ENCODE measurements around the gene TBX1. TPM values are rescaled to one million over a fixed set of nuclear protein-coding genes. Genes with fewer than 3 reads are reported as not detected.

Gene TBX1
- total RNA-seq (2021): 7.9 to 12.8 TPM (median 9.3 TPM) in 3 replicates
- Bru-seq, nascent RNA: percentile 27 among the genes with signal in this experiment
- long read RNA-seq, experiment 1, transcript TBX1-206 (7 exons, 2,003 nt): major isoform, 19 of 31 reads
- long read RNA-seq, experiment 1, partial matches to known transcripts: 4 of 31 reads
- long read RNA-seq, experiment 1, other reads (novel, unspliced or antisense): 8 of 31 reads
- long read RNA-seq, experiment 2, transcript TBX1-206 (7 exons, 2,003 nt): major isoform, 7 of 10 reads
- long read RNA-seq, experiment 2, partial matches to known transcripts: 2 of 10 reads
- long read RNA-seq, experiment 2, other reads (novel, unspliced or antisense): 1 of 10 reads
- long read RNA-seq, experiment 3: 0 reads

GRCh38 chr22:19760058-19760950 is at the start of gene TBX1:
Gene TBX1 (plus strand): TSS chr22:19760778. CDS start chr22:19760844, 66 bp downstream.
- ChIA-PET CTCF (interaction anchor here (0.7 kb wide), 1 partner anchor 37 kb away, joined by 3 read pairs; the partner anchor contains the start of gene GP1BB), POLR2A (no interaction called here)
- no peaks in the 10 kb centered on the region for H3K36me3 Mint-ChIP-seq
- DNase-seq (ENCODE audit: low spot score): no peak
- no peaks in the 10 kb centered on the region for H3K9me3 Mint-ChIP-seq
- peaks cover 43% of the 10 kb centered on the region for H3K4me1 Mint-ChIP-seq
- peak within 1 kb of the TSS; percentile 70 for H3K4me3 Mint-ChIP-seq
- no peak for TF ChIP-seq ETV6 (CRISPR knock-in tag; IDR thresholded peaks at IDR 0.05)
- TF ChIP-seq, protein P1, sequence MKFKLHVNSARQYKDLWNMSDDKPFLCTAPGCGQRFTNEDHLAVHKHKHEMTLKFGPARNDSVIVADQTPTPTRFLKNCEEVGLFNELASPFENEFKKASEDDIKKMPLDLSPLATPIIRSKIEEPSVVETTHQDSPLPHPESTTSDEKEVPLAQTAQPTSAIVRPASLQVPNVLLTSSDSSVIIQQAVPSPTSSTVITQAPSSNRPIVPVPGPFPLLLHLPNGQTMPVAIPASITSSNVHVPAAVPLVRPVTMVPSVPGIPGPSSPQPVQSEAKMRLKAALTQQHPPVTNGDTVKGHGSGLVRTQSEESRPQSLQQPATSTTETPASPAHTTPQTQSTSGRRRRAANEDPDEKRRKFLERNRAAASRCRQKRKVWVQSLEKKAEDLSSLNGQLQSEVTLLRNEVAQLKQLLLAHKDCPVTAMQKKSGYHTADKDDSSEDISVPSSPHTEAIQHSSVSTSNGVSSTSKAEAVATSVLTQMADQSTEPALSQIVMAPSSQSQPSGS (CRISPR knock-in tag; IDR thresholded peaks at IDR 0.05; ENCODE audit: borderline replicate concordance, low read depth): no peak
- TF ChIP-seq AFF4 (CRISPR knock-in tag; IDR thresholded peaks at IDR 0.05; ENCODE audit: borderline replicate concordance): no peak
- TF ChIP-seq FOXP1 (CRISPR knock-in tag; IDR thresholded peaks at IDR 0.05; ENCODE audit: borderline replicate concordance): no peak
- TF ChIP-seq ZNF671 (CRISPR knock-in tag; IDR thresholded peaks at IDR 0.05): no peak
- no peak for TF ChIP-seq SMAD4 (CRISPR knock-in tag; IDR thresholded peaks at IDR 0.05)
- no peak for TF ChIP-seq MYBL2 (CRISPR knock-in tag; IDR thresholded peaks at IDR 0.05)
- TF ChIP-seq STAT6 (CRISPR knock-in tag; conservative IDR thresholded peaks at IDR 0.05; ENCODE audit: low read depth): no peak
- TF ChIP-seq KAT7 (CRISPR knock-in tag; IDR thresholded peaks at IDR 0.05; ENCODE audit: borderline replicate concordance): no peak
- TF ChIP-seq ESRRA (CRISPR knock-in tag; IDR thresholded peaks at IDR 0.05; ENCODE audit: borderline replicate concordance): no peak
- no peak for TF ChIP-seq NFYB (CRISPR knock-in tag; conservative IDR thresholded peaks at IDR 0.05; ENCODE audit: low read depth)
- no peak for TF ChIP-seq CTCF (IDR thresholded peaks at IDR 0.05)
- TF ChIP-seq ZNF423 (CRISPR knock-in tag; IDR thresholded peaks at IDR 0.05): peak; percentile 45; the same call in 1 of the 2 replicates
- TF ChIP-seq ZNF512 (CRISPR knock-in tag; IDR thresholded peaks at IDR 0.05; ENCODE audit: borderline replicate concordance): peak; percentile 90; the same call in 1 of the 2 replicates
- no peak for TF ChIP-seq CDX4 (CRISPR knock-in tag; IDR thresholded peaks at IDR 0.05; ENCODE audit: borderline replicate concordance)
- H3K27me3 Mint-ChIP-seq (ENCODE audit: low read depth): peaks cover 90% of the 10 kb centered on the region
- no peak for ATAC-seq
- peak within 1 kb of the TSS; percentile 72 for H3K27ac Mint-ChIP-seq

Measured in WTC11 (cell line).